ENCODE results near the gene CYFIP1. TPM values are rescaled to one million over a fixed set of nuclear protein-coding genes. Genes with fewer than 3 reads are reported as not detected.

CYFIP1 gene
- total RNA-seq, 1 experiment from 2014 or later = 205 TPM

DNA sequence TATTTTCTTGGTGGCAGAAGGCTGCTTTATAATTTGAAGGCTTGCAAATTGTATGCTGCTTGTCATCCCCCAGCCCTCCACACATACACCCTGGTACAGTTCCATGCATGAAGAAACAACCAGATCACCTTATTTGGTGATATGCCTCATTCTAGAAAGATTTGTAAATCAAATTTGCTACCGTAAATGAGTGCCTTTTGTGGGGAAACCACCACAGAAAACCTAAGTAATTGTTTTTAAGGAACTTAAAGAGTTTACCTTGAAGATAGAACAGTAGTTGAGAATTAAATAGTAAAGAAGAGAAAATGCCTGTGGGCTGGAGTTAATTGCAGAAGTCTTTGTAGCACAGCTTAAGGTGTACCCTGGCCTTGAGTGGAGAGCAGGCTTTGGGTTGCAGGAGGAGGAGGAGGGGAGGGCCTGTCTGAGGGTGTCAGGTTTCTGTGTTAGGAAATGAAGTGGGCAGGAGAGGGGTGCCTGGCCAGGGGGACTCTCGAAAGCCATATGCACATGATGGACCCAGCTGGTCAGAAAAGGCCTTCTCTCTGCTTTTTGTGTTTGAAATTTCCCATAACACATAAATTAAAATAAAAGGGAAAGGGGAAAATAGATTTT, 134.8 kb downstream of the CYFIP1 start:
- H3K36me3 Mint-ChIP-seq (ENCODE audit: insufficient read depth, unreplicated experiment) = peaks cover 80% of the 10 kb centered on the region
- CTCF ChIA-PET = no interaction called here

DNA sequence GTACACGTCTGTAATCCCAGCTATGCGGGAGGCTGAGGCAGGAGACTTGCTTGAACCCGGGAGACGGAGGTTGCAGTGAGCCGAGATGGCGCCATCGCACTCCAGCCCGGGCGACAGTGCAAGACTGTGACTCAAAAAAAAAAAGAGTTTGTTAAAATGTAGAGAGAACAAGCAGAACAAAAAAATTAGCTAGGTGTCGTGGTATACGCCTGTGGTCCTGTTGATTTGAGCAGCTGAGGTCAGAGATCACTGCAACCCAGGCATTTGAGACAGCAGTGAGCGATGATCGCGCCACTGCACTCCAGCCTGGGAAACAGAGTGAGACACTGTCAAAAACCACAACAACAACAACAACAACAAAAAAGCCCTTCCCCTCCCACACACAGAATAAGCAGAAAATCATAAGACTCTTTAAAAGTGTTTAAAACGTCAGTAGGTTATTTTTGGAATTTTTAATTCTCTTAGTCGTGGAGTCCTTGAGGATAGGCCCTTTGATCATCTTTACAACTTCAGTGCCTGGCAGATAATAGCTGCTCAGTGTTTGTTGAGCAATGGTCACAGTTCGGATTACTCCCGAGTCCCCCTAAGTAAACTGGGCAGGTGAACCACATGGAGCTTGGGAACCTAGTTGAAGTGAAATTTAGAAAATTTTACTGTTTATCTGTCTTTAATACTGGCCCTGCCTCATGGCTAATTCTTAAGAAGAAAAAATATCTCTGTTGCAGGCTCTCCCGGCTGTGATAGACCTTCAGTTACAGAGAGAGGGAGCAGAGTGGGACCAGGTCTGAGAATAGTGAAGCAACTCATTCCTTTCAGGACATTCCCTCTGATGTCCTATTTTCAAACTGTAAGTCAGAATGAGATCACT, 135.5 kb downstream of the CYFIP1 start:
- intact Hi-C loops (cut with micrococcal nuclease; ENCODE audit: unreplicated experiment) = loop anchor here (10.0 kb wide), 1 partner anchor 50 kb away; no protein-coding TSS in a partner anchor

More for the DNA sequence above, 134.8 kb downstream of the CYFIP1 start:
- Histone ChIP-seq H3K9me3 (no peaks in the 10 kb centered on the region), H3K4me1 (peaks cover 7% of the 10 kb centered on the region), H3K36me3 (ENCODE audit: control insufficient read depth, insufficient read depth, low read length) (no peaks in the 10 kb centered on the region; the same call in 1 of the 2 replicates), H3K27me3 (replicated peaks; ENCODE audit: control insufficient read depth, insufficient read depth, low read length) (no peaks in the 10 kb centered on the region), H3K4me3 (ENCODE audit: low read depth, low read length) (no peak overlapping the region)
- Mint-ChIP-seq H3K27ac (ENCODE audit: unreplicated experiment) (no peak overlapping the region), H3K4me3 (ENCODE audit: unreplicated experiment) (no peak overlapping the region), H3K9me3 (ENCODE audit: unreplicated experiment) (no peaks in the 10 kb centered on the region), H3K27me3 (ENCODE audit: insufficient read depth, unreplicated experiment) (no peaks in the 10 kb centered on the region), H3K4me1 (ENCODE audit: low read depth, unreplicated experiment) (peaks cover 27% of the 10 kb centered on the region)
- BruUV-seq (replicated peaks) = no TSS peak
- no peak for TF ChIP-seq CTCF (IDR thresholded peaks at IDR 0.05; ENCODE audit: insufficient read depth in 1 of 2, low read depth in 1 of 2, low read length in 1 of 2, severe bottlenecking in 1 of 2, unreplicated experiment in 1 of 2)
- no peak for DNase-seq
- POLR2A ChIA-PET = no interaction called here
- intact Hi-C loops (cut with micrococcal nuclease; ENCODE audit: unreplicated experiment) = loop anchor here (10.0 kb wide), 1 partner anchor 49 kb away; no protein-coding TSS in a partner anchor

More for the DNA sequence above, 135.5 kb downstream of the CYFIP1 start:
- peak overlapping the region; percentile 6 for H3K4me3 Mint-ChIP-seq (ENCODE audit: unreplicated experiment)
- Histone ChIP-seq H3K27me3 (replicated peaks; ENCODE audit: control insufficient read depth, insufficient read depth, low read length) (no peaks in the 10 kb centered on the region), H3K4me1 (peaks cover 8% of the 10 kb centered on the region), H3K4me3 (ENCODE audit: low read depth, low read length) (no peak overlapping the region), H3K36me3 (ENCODE audit: control insufficient read depth, insufficient read depth, low read length) (no peaks in the 10 kb centered on the region; the same call in 1 of the 2 replicates), H3K9me3 (no peaks in the 10 kb centered on the region)
- no peak for DNase-seq
- no peaks in the 10 kb centered on the region for H3K9me3 Mint-ChIP-seq (ENCODE audit: unreplicated experiment)
- TF ChIP-seq CTCF (IDR thresholded peaks at IDR 0.05; ENCODE audit: insufficient read depth in 1 of 2, low read depth in 1 of 2, low read length in 1 of 2, severe bottlenecking in 1 of 2, unreplicated experiment in 1 of 2) = no peak
- H3K36me3 Mint-ChIP-seq (ENCODE audit: insufficient read depth, unreplicated experiment) = peaks cover 73% of the 10 kb centered on the region
- CTCF ChIA-PET = no interaction called here
- H3K27me3 Mint-ChIP-seq (ENCODE audit: insufficient read depth, unreplicated experiment) = no peaks in the 10 kb centered on the region
- peaks cover 27% of the 10 kb centered on the region for H3K4me1 Mint-ChIP-seq (ENCODE audit: low read depth, unreplicated experiment)
- no peak overlapping the region for H3K27ac Mint-ChIP-seq (ENCODE audit: unreplicated experiment)
- POLR2A ChIA-PET = no interaction called here
- BruUV-seq (replicated peaks) = no TSS peak
